Measurements from ENCODE around the gene THOC5.
"Not testable (repeated sequence)": the region's sequence is repeated elsewhere in the genome, so short reads cannot be mapped to it uniquely, and the experiment has no call there.

THOC5 gene

GRCh38 chr22:29553351-29554224 lies at the start of gene THOC5:
Gene THOC5, minus strand, starts transcription at chr22:29553757. Its CDS starts 4,610 bp downstream, at chr22:29549147.
- DNase-seq, result peak; percentile 89 to 90

- no peak for DNase-seq
Observed at GRCh38 chr22:29598684-29599020, 45.1 kb upstream of the THOC5 start.

- not testable (repeated sequence) for DNase-seq
Observed at GRCh38 chr22:29597871-29598683, 44.5 kb upstream of the THOC5 start.

GRCh38 chr22:29596408-29596807 lies 42.9 kb upstream of the THOC5 start:
- DNase-seq, result no peak

- not testable (repeated sequence) for DNase-seq
Observed at GRCh38 chr22:29594447-29594846, 40.9 kb upstream of the THOC5 start.

GRCh38 chr22:29593923-29594322 lies 40.4 kb upstream of the THOC5 start:
- DNase-seq, result no peak

- DNase-seq, result no peak
Observed at GRCh38 chr22:29587938-29588699, 34.6 kb upstream of the THOC5 start.

GRCh38 chr22:29586193-29586705 lies 32.7 kb upstream of the THOC5 start:
- not testable (repeated sequence) for DNase-seq

GRCh38 chr22:29584975-29585374 lies 31.4 kb upstream of the THOC5 start:
- no peak for DNase-seq

GRCh38 chr22:29581799-29582198 lies 28.2 kb upstream of the THOC5 start:
- no peak for DNase-seq

- DNase-seq, result no peak
Observed at GRCh38 chr22:29580200-29580810, 26.7 kb upstream of the THOC5 start.

- DNase-seq, result no peak
Observed at GRCh38 chr22:29578462-29579200, 25.1 kb upstream of the THOC5 start.

GRCh38 chr22:29574762-29575450 lies 21.3 kb upstream of the THOC5 start:
- DNase-seq, result no peak

- no peak for DNase-seq
Observed at GRCh38 chr22:29570912-29571549, 17.5 kb upstream of the THOC5 start.

- no peak for DNase-seq
Observed at GRCh38 chr22:29570456-29570855, 16.9 kb upstream of the THOC5 start.

- DNase-seq, result no peak
Observed at GRCh38 chr22:29569011-29569678, 15.6 kb upstream of the THOC5 start.

- DNase-seq, result no peak
Observed at GRCh38 chr22:29567338-29567737, 13.8 kb upstream of the THOC5 start.

- DNase-seq, result not testable (repeated sequence)
Observed at GRCh38 chr22:29566513-29566912, 13.0 kb upstream of the THOC5 start.

GRCh38 chr22:29563652-29564460 lies 10.3 kb upstream of the THOC5 start:
- no peak for DNase-seq

All from stimulated activated CD4-positive, alpha-beta T cell treated with anti-CD3 and anti-CD28 coated beads, Interleukin-2, amount 100 ng/mL, for 24 hours (primary cell).